D341Med (cell line): ENCODE measurements around the gene PSMC5.
"Not testable (repeated sequence)": the region's sequence is repeated elsewhere in the genome, so short reads cannot be mapped to it uniquely, and the experiment has no call there.

Experiments used
- DNase-seq: peaks from one replicate; pipeline ENCODE4 v3.0.0; 2012; ENCODE audit warnings: low spot score

PSMC5 gene

DNA sequence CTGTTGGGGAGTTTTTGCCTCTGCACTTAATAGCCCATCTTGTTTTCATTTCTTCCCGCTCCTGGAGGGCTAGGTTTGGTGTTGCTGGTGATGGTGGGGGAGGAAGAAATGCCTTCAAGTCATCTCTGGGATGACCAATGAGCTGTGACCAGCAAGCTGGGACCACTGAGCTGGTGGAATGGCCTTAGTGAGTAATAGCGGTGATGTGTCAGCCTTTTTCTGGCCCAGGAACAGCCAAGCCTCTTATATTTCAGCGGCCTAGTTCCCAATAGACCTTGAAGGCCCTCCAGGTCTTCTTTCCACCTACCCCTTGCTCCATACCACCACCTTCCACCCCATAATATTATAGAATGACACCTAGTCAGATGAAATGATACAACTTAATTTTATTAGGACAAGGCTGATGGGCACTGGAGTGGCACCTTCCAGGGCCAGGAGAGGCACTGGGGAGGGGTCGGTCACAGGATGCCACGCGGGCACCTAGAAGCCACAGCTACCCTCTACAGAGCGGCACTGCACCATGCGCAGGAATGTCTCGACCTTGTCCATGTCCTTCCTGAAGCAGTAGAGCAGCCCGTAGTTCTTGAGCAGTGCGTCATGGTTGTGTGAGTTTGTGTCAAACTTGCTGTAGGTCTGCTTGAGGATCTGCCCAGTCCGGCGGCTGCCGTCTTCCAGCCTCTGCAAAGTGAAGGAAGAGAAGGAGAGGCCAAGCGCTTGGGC is 44.6 kb downstream of the PSMC5 start:
- not testable (repeated sequence) for DNase-seq

DNA sequence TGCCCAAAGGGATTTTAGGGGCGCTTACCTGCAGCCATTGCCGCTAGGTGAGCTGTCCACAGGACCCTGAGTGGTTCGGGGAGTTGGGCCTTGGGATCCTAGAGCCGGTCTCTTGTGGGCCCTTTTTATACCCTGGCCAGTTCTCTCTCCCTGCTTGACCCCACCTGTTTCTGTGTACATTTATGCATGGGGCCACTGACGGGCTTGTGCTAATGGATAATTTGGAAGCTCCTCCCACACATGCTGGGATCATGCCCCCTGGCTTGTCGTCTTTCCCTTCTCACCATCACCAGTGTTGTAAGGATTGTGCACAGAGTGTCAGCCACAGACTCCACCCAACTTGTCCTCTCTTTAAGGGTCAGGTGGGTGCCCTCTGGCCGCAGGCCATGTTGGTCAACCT is 46.3 kb downstream of the PSMC5 start, which contains the start of gene CSH2:
TSS of gene CSH2 (minus strand) at position 101 of the 400 bp plus-strand sequence. CDS start at position 38, 63 bp downstream.
- not testable (repeated sequence) for DNase-seq

DNA sequence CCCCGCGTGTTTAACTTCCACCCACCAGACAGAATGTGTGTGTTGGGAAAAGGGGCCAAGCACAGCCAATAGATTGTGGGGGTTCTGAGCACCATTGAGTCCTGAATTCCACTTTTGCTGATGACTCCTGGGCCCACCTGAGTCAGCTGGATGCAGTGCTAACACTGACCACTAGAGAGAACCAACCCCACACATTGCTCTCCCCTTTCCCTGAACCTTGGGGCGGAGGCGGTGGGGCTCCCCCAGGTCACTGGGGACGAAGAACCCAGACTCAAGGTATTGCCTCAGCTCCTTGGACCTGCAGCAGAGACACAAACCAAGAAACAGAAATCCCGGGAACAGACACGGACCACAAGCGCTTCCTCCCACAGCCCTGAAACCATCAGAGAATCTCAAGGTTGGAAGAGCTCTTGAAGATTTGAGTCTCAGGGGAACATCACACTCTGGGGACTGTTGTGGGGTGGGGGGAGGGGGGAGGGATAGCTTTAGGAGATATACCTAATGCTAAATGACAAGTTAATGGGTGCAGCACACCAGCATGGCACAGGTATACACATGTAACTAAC is 46.9 kb downstream of the PSMC5 start:
- not testable (repeated sequence) for DNase-seq

DNA sequence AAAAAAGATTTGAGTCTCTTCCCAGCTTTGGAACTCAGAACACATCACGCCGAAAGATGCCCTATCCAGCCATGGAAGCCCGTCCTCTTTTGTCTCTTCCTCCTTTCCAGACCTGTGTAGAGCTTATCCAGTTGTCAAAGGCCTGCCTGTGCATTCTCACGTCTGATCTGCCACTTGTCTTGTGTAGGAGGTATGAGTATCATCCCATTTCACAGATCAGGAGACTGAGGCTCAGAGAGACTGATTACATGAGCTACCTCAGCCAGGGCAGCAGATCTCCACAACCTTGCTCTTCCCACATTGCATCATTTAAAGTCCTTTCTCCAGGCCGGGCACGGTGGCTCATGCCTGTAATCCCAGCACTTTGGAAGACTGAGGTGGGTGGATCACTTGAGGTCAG is 47.5 kb downstream of the PSMC5 start:
- DNase-seq, result not testable (repeated sequence)

DNA sequence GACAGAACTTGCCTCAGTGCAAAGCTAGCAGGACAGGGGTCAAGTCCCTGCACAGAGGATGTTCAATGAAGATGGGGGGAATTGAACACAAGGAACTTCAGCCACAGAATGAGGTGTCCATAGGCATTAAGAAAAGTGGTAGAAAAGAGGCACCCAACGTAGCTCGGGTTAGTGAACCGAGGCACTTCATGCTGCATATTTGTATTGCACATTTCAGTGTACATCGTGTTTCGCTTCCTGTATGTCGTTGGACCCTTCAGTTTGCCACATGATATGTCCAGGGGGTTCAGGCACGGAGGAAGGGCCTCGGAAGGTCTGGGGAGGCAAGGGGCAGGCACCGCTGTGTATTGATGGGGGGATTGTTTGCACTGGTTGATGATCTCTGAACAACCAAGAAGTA is 51.2 kb downstream of the PSMC5 start:
- DNase-seq, result not testable (repeated sequence)

DNA sequence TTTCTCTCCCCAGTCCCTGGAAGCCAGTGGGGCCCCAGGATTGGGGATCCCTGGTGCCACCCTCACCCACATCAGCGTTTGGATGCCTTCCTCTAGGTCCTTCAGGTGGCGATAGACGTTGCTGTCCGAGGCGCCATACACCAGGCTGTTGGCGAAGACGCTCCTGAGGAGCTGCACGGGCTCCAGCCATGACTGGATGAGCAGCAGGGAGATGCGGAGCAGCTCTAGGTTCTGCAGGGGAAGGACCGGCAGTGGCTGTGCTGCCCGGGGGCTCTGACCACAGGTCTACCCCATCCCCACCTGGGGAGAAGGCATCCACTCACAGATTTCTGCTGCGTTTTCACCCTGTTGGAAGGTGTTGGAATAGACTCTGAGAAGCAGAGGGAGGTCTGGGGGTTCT is 53.5 kb downstream of the PSMC5 start:
- DNase-seq, result no peak

DNA sequence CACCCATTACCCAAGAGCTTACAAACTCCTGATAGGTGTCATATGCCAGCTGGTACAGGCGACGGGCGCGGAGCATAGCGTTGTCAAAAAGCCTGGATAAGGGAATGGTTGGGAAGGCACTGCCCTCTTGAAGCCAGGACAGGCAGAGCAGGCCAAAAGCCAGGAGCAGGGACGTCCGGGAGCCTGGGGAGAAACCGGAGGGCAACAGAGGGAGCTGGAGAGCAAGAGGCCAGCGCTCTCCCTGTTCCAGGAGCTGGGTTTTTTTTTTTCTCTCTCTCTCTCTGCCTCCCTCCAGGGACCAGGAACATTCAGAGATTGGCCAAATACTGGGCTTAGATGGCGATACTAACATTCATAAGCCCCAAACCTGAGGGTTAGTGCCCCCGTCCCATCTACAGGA is 54.1 kb downstream of the PSMC5 start:
- not testable (repeated sequence) for DNase-seq
